GM12874 (cell line): ENCODE data around the gene ATG2B.

Experiments used
- TF ChIP-seq, protein P1 (sequence below): IDR thresholded peaks from 2 replicates; pipeline ENCODE4 v1.5.1; 2011; ENCODE audit warnings: low read depth, mild to moderate bottlenecking, control low read depth, low read length, moderate library complexity; ENCODE audit not compliant: insufficient read depth

Gene ATG2B

GRCh38 chr14:96309133-96309895 is 53.8 kb downstream of the ATG2B start:
- TF ChIP-seq, protein P1, sequence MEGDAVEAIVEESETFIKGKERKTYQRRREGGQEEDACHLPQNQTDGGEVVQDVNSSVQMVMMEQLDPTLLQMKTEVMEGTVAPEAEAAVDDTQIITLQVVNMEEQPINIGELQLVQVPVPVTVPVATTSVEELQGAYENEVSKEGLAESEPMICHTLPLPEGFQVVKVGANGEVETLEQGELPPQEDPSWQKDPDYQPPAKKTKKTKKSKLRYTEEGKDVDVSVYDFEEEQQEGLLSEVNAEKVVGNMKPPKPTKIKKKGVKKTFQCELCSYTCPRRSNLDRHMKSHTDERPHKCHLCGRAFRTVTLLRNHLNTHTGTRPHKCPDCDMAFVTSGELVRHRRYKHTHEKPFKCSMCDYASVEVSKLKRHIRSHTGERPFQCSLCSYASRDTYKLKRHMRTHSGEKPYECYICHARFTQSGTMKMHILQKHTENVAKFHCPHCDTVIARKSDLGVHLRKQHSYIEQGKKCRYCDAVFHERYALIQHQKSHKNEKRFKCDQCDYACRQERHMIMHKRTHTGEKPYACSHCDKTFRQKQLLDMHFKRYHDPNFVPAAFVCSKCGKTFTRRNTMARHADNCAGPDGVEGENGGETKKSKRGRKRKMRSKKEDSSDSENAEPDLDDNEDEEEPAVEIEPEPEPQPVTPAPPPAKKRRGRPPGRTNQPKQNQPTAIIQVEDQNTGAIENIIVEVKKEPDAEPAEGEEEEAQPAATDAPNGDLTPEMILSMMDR, result no peak

GRCh38 chr14:96307434-96307833 is 55.7 kb downstream of the ATG2B start:
- TF ChIP-seq, protein P1, result no peak

- TF ChIP-seq, protein P1, result no peak
Observed at GRCh38 chr14:96304956-96305355, 58.2 kb downstream of the ATG2B start.

- TF ChIP-seq, protein P1, result no peak
Observed at GRCh38 chr14:96303981-96304380, 59.2 kb downstream of the ATG2B start.

- TF ChIP-seq, protein P1, result no peak
Observed at GRCh38 chr14:96299441-96299840, 63.7 kb downstream of the ATG2B start.

DNA sequence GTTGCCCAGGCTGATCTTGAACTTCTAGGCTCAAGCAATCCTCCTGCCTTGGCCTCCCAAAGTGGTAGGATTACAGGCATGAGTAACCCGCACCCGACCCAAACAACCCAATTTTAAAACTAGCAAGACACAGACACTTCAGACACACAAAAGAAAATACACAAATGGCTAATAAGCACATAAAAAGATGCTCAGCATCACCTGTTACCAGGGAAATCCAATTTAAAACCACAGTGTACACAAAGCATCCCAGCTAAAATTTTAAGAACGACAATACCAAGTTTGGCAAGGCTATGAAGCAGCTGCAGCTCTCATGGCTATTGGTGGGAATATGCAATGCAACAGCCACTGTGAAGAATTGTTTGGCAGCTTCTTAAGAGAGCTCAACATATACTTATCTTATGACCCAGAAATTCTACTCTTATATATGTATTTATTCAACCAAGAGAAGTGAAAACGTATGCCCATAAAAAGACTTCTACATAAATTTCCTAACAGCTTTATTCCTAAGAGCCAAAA is 65.1 kb downstream of the ATG2B start:
- TF ChIP-seq, protein P1, result no peak

- TF ChIP-seq, protein P1, result no peak
Observed at GRCh38 chr14:96297000-96297399, 66.1 kb downstream of the ATG2B start.
